Right atrium auricular region (tissue), 2 donors: ENCODE results near the gene DRC1. TPM values are rescaled to one million over a fixed set of nuclear protein-coding genes. Genes with fewer than 3 reads are reported as not detected.

Experiments
- DNase-seq: peaks from one replicate; pipeline ENCODE4 v3.0.0-alpha.2; 2019; ENCODE audit warnings: low spot score
- H3K27ac ChIP-seq, 2 donors: fragments of 200-600 bp; sonication (generic); 1 replicate in 1 of 2; 2 replicates in 1 of 2; pipeline ENCODE4 v1.5.1; 2016 to 2019
- H3K27me3 ChIP-seq, 2 donors: fragments of 200-600 bp; sonication (generic); one replicate each; pipeline versions ENCODE4 v1.5.1 to v1.6.0; 2017 to 2019
- H3K36me3 ChIP-seq: fragments of 200-600 bp; sonication (generic); one replicate; pipeline ENCODE4 v1.5.1; 2016
- H3K4me1 ChIP-seq, 2 donors: fragments of 200-600 bp; sonication (generic); one replicate each; pipeline versions ENCODE4 v1.5.1 to v1.6.0; 2017 to 2019
- H3K4me3 ChIP-seq, 2 donors: fragments of 200-600 bp; sonication (generic); 1 replicate in 1 of 2; 2 replicates in 1 of 2; pipeline ENCODE4 v1.5.1; 2017 to 2019; ENCODE audit warnings: mild to moderate bottlenecking in 1 of 2, moderate library complexity in 1 of 2
- H3K9me3 ChIP-seq, 2 donors: fragments of 200-600 bp; sonication (generic); one replicate each; pipeline ENCODE4 v1.5.1; 2019
- CTCF ChIP-seq, 2 donors: fragments of 200-600 bp; sonication (generic); IDR thresholded peaks; one replicate each; pipeline ENCODE4 v1.5.1; 2019; ENCODE audit warnings: antibody characterized with exemption in 2 of 2
- total RNA-seq, 2 donors: library from RNA; depleted of rRNA; stranded (reverse); fragments of >200 nt; gene quantifications; one replicate each; pipeline ENCODE4 v1.1.0, GENCODE V29; 2016

Gene DRC1
- total RNA-seq, 2 donors from 2014 or later = not detected

GRCh38 chr2:26422947-26423629 is 21.4 kb downstream of the DRC1 start:
- no peaks in the 10 kb centered on the region for H3K36me3 ChIP-seq

GRCh38 chr2:26423750-26424149 is 22.0 kb downstream of the DRC1 start:
- no peak overlapping the region for H3K27ac ChIP-seq
- H3K36me3 ChIP-seq = no peaks in the 10 kb centered on the region
- no peaks in the 10 kb centered on the region for H3K4me1 ChIP-seq
- no peaks in the 10 kb centered on the region for H3K9me3 ChIP-seq
- no peaks in the 10 kb centered on the region for H3K27me3 ChIP-seq
- DNase-seq = no peak
- TF ChIP-seq CTCF (IDR thresholded peaks at IDR 0.05) = no peak
- no peak overlapping the region for H3K4me3 ChIP-seq

More at GRCh38 chr2:26422947-26423629, 21.4 kb downstream of the DRC1 start:
- Histone ChIP-seq H3K4me3 (no peak overlapping the region), H3K9me3 (no peaks in the 10 kb centered on the region), H3K4me1 (no peaks in the 10 kb centered on the region), H3K27me3 (no peaks in the 10 kb centered on the region), H3K27ac (no peak overlapping the region)
- DNase-seq = no peak
- no peak for TF ChIP-seq CTCF (IDR thresholded peaks at IDR 0.05)

GRCh38 chr2:26424221-26424620 is 22.5 kb downstream of the DRC1 start:
- H3K4me3 ChIP-seq = no peak overlapping the region
- no peak for TF ChIP-seq CTCF (IDR thresholded peaks at IDR 0.05)
- no peaks in the 10 kb centered on the region for H3K36me3 ChIP-seq
- no peak overlapping the region for H3K27ac ChIP-seq
- no peaks in the 10 kb centered on the region for H3K4me1 ChIP-seq
- no peaks in the 10 kb centered on the region for H3K27me3 ChIP-seq
- no peak for DNase-seq
- no peaks in the 10 kb centered on the region for H3K9me3 ChIP-seq

GRCh38 chr2:26428846-26429245 is 27.1 kb downstream of the DRC1 start:
- DNase-seq = no peak
- no peak for TF ChIP-seq CTCF (IDR thresholded peaks at IDR 0.05)
- Histone ChIP-seq H3K27me3 (no peaks in the 10 kb centered on the region), H3K4me3 (no peak overlapping the region), H3K4me1 (no peaks in the 10 kb centered on the region), H3K36me3 (no peaks in the 10 kb centered on the region), H3K27ac (no peak overlapping the region), H3K9me3 (no peaks in the 10 kb centered on the region)

GRCh38 chr2:26429779-26430578 is 28.3 kb downstream of the DRC1 start:
- no peak for DNase-seq
- Histone ChIP-seq H3K27ac (no peak overlapping the region), H3K9me3 (no peaks in the 10 kb centered on the region), H3K4me3 (no peak overlapping the region), H3K27me3 (no peaks in the 10 kb centered on the region), H3K4me1 (no peaks in the 10 kb centered on the region), H3K36me3 (no peaks in the 10 kb centered on the region)
- TF ChIP-seq CTCF (IDR thresholded peaks at IDR 0.05) = no peak
